B cell (primary cell): Measurements from ENCODE around the gene DOCK3. TPM values are rescaled to one million over a fixed set of nuclear protein-coding genes. Genes with fewer than 3 reads are reported as not detected.

Source experiments
- ATAC-seq: fragments of 200-7000 bp; cut with Tn5 transposase; one replicate; pipeline ENCODE4 v1.10.0; 2021; ENCODE audit warnings: low read depth, mild to moderate bottlenecking, moderate number of reproducible peaks, moderate library complexity
- CTCF ChIA-PET: fragments of 350-600 bp; sonication (Branson Sonifier 250); formaldehyde crosslinking; loops from one replicate; lab custom pipeline; 2021; ENCODE audit warnings: antibody characterized with exemption, inconsistent platforms; lab: Charles Lee
- POLR2A ChIA-PET: fragments of 350-600 bp; sonication (Branson Sonifier 250); formaldehyde crosslinking; loops from one replicate; lab custom pipeline; 2021; ENCODE audit warnings: antibody characterized with exemption; lab: Charles Lee
- DNase-seq: peaks from one replicate; pipeline ENCODE4 v3.0.0; 2013
- H2AFZ ChIP-seq: 2 replicates; pipeline ENCODE4 v1.6.1; 2012; ENCODE audit warnings: mild to moderate bottlenecking, low read depth, low read length; ENCODE audit not compliant: insufficient read depth, poor library complexity, severe bottlenecking
- H3K27ac ChIP-seq, 2 donors: 1 replicate in 1 of 2; 2 replicates in 1 of 2; pipeline ENCODE4 v1.5.1; 2012 to 2013; ENCODE audit warnings: low read length in 2 of 2, mild to moderate bottlenecking in 2 of 2, moderate library complexity in 1 of 2
- H3K27me3 ChIP-seq, 4 experiments: fragments of 200-600 bp in 1 of 4; sonication (generic) in 1 of 4; replicated peaks in 1 of 4; 1 replicate in 2 of 4; 2 replicates in 2 of 4; pipeline versions ENCODE4 v1.6.1 to v1.7.0; 2013 to 2016; ENCODE audit warnings: low read length in 3 of 4, mild to moderate bottlenecking in 2 of 4, mixed read lengths in 1 of 4, moderate library complexity in 1 of 4; ENCODE audit not compliant: insufficient read depth in 4 of 4, control insufficient read depth in 3 of 4; ENCODE audit errors: control extremely low read depth in 1 of 4
- H3K36me3 ChIP-seq, 2 experiments: replicated peaks in 1 of 2; 1 replicate in 1 of 2; 2 replicates in 1 of 2; pipeline versions ENCODE4 v1.6.1 to v1.7.1; 2013; ENCODE audit warnings: low read length in 1 of 2; ENCODE audit not compliant: insufficient read depth in 2 of 2, control insufficient read depth in 1 of 2; ENCODE audit errors: control extremely low read depth in 1 of 2, extremely low read depth in 1 of 2
- H3K4me1 ChIP-seq, 2 donors: fragments of 200-600 bp in 1 of 2; sonication (generic) in 1 of 2; 1 replicate in 1 of 2; 2 replicates in 1 of 2; pipeline versions ENCODE4 v1.5.1 to v1.6.1; 2013 to 2017; ENCODE audit warnings: low read length in 2 of 2; ENCODE audit not compliant: control insufficient read depth in 2 of 2, insufficient read depth in 2 of 2
- H3K4me2 ChIP-seq: replicated peaks from 2 replicates; pipeline ENCODE3; 2012; ENCODE audit warnings: mild to moderate bottlenecking, low read depth, low read length; ENCODE audit not compliant: poor library complexity, severe bottlenecking
- H3K4me3 ChIP-seq, 5 experiments: fragments of 200-600 bp in 1 of 5; sonication (generic) in 1 of 5; 1 replicate in 3 of 5; 2 replicates in 2 of 5; pipeline versions ENCODE4 v1.5.1 to v1.7.0; 2011 to 2016; ENCODE audit warnings: low read length in 4 of 5, mild to moderate bottlenecking in 4 of 5, low read depth in 2 of 5, control low read depth in 1 of 5, moderate library complexity in 1 of 5; ENCODE audit not compliant: insufficient read depth in 1 of 5; ENCODE audit errors: control extremely low read depth in 1 of 5, extremely low read depth in 1 of 5
- H3K79me2 ChIP-seq: fragments of 200-600 bp; sonication (generic); one replicate; pipeline ENCODE4 v1.6.0; 2016; ENCODE audit warnings: low read length; ENCODE audit not compliant: control insufficient read depth, insufficient read depth
- H3K9ac ChIP-seq: fragments of 200-600 bp; sonication (generic); 2 replicates; pipeline ENCODE4 v1.6.1; 2017; ENCODE audit warnings: mild to moderate bottlenecking, low read length, moderate library complexity
- H3K9me3 ChIP-seq, 3 donors: one replicate each; pipeline versions ENCODE4 v1.6.1 to v1.7.1; 2013; ENCODE audit warnings: low read length in 2 of 3; ENCODE audit not compliant: control insufficient read depth in 2 of 3, insufficient read depth in 1 of 3; ENCODE audit errors: control extremely low read depth in 1 of 3
- H4K20me1 ChIP-seq: 2 replicates; pipeline ENCODE4 v1.6.0; 2012; ENCODE audit warnings: mild to moderate bottlenecking, low read length; ENCODE audit not compliant: insufficient read depth, control insufficient read depth, poor library complexity, severe bottlenecking
- H3K27ac Mint-ChIP-seq: one replicate; pipeline ENCODE4 v1.8.0; 2021; ENCODE audit warnings: mixed read lengths
- H3K27me3 Mint-ChIP-seq: one replicate; pipeline ENCODE4 v1.8.0; 2021; ENCODE audit warnings: mixed read lengths
- H3K4me1 Mint-ChIP-seq: one replicate; pipeline ENCODE4 v1.8.0; 2021; ENCODE audit warnings: mixed read lengths
- H3K4me3 Mint-ChIP-seq: one replicate; pipeline ENCODE4 v1.8.0; 2021; ENCODE audit warnings: mixed read lengths
- H3K9me3 Mint-ChIP-seq: one replicate; pipeline ENCODE4 v1.8.0; 2022; ENCODE audit warnings: mixed read lengths; ENCODE audit not compliant: insufficient read depth
- WGBS: methylation state at CpG from one replicate; pipeline ENCODE4 v1.1.5; 2013; ENCODE audit warnings: missing lambda C conversion rate; ENCODE audit not compliant: insufficient coverage; 5-methylcytosine and 5-hydroxymethylcytosine counted together
- intact Hi-C: fragments of 100-400 bp; cut with micrococcal nuclease; formaldehyde crosslinking; loops from one replicate; pipeline ENCODE4 v1.10.0; 2022
- polyA plus RNA-seq: library from polyadenylated mRNA; depleted of rRNA; stranded (reverse); fragments of >200 nt; gene quantifications from 2 replicates; pipeline ENCODE4 v1.2.3, GENCODE V29; 2012
- total RNA-seq, 2 donors: library from RNA; stranded (reverse); fragments of 120-200 nt in 1 of 2; gene quantifications; 1 replicate in 1 of 2; 2 replicates in 1 of 2; pipeline versions ENCODE4 v1.2.3 to v1.2.4, GENCODE V29; 2013 to 2022
- TF ChIP-seq, protein P1 (sequence below): fragments of 200-600 bp; IDR thresholded peaks from one replicate; pipeline ENCODE4 v1.8.0; 2022; ENCODE audit warnings: antibody characterized with exemption, mild to moderate bottlenecking

Gene DOCK3
- total and polyA plus RNA-seq, 2 donors (not counting 1 experiment from before 2014, with no cell fraction given): 0.06 to 0.30 TPM

DNA sequence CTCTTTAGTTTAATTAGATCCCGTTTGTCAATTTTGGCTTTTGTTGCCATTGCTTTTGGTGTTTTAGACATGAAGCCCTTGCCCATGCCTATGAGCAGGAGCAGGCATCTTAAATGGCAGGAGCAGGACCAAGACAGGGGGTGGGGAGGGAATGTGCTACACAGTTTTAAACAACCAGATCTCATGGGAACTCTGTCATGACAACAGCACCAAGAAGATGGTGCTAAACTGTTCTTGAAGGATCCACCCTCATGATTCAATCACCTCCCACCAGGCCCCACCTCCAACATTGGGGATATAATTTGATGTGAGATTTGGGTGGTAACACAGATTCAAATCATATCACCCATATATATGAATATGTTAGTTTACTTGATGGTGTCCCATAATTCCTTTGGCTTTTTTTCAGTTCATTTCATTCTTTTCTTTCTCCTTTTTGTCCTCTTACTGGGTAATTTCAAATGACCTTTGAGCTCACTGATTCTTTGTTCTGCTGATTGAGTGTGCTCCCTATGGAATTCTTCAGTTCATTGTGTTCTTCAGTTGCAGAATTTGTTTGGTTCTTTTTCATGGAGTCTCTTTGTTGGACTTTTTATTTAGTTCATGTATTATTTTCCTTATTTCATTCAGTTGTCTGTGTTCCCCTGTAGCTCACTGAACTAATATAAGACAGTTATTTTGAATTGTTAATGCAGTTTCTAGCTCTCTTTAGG lies 62.6 kb downstream of the DOCK3 start:
- H3K27me3 Mint-ChIP-seq: peaks cover 4% of the 10 kb centered on the region
- H3K79me2 ChIP-seq: no peaks in the 10 kb centered on the region

DNA sequence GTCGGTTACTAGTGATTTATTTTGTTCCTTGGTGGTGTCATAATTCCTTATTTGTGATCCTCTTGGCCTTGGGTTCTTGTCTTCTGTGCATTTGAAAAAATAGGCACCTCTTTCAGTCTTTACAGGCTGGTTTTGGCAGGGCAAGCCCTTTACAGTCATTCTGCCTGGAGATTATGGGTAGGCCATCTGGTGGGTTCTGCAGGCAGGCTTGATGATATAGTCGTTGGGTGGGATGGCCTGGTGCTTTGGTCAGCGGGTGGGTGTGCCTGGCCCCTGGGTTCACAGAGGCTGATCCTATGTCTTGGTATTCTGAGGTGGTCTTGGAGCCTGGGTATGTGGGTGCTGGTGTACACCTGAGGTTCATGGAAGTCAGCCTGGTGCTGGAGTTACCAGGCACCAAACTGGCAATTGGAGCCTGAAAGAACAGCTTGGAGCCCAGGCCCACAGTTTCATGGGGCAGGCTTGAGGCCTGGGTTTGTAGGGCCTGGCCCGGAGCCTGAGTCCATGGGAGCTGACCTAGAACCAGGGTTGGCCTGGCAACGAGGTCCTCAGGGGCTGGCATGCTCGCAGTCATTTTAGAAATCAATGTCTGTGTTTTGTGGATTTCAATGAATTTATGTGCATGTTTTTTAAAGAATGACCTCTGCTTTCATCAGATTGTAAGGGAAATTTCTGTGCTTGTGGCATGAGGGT lies 63.3 kb downstream of the DOCK3 start:
- H3K36me3 ChIP-seq: no peaks in the 10 kb centered on the region
- H4K20me1 ChIP-seq: no peaks in the 10 kb centered on the region
- ATAC-seq: no peak
- H3K9me3 Mint-ChIP-seq: peaks cover 2% of the 10 kb centered on the region
- no peak overlapping the region for H3K9ac ChIP-seq
- TF ChIP-seq, protein P1, sequence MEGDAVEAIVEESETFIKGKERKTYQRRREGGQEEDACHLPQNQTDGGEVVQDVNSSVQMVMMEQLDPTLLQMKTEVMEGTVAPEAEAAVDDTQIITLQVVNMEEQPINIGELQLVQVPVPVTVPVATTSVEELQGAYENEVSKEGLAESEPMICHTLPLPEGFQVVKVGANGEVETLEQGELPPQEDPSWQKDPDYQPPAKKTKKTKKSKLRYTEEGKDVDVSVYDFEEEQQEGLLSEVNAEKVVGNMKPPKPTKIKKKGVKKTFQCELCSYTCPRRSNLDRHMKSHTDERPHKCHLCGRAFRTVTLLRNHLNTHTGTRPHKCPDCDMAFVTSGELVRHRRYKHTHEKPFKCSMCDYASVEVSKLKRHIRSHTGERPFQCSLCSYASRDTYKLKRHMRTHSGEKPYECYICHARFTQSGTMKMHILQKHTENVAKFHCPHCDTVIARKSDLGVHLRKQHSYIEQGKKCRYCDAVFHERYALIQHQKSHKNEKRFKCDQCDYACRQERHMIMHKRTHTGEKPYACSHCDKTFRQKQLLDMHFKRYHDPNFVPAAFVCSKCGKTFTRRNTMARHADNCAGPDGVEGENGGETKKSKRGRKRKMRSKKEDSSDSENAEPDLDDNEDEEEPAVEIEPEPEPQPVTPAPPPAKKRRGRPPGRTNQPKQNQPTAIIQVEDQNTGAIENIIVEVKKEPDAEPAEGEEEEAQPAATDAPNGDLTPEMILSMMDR: no peak
- H3K27ac Mint-ChIP-seq: no peak overlapping the region
- 89% methylated on average over 5 of the region's 6 CpGs for WGBS
- H3K4me1 Mint-ChIP-seq: no peaks in the 10 kb centered on the region
- H3K27ac ChIP-seq: no peak overlapping the region
- CTCF ChIA-PET: no interaction called here
- H3K27me3 ChIP-seq: no peaks in the 10 kb centered on the region
- DNase-seq: no peak
- no peaks in the 10 kb centered on the region for H3K4me1 ChIP-seq
- no peak overlapping the region for H3K4me3 ChIP-seq
- POLR2A ChIA-PET: no interaction called here
- peaks cover 0 to 17% (median 0%) of the 10 kb centered on the region in 3 donors for H3K9me3 ChIP-seq
- intact Hi-C loops: no loop called here
- no peaks in the 10 kb centered on the region for H3K79me2 ChIP-seq
- no peak overlapping the region for H3K4me2 ChIP-seq
- H3K27me3 Mint-ChIP-seq: peaks cover 4% of the 10 kb centered on the region
- H2AFZ ChIP-seq: no peak overlapping the region
- H3K4me3 Mint-ChIP-seq: no peak overlapping the region

More for the DNA sequence above, 62.6 kb downstream of the DOCK3 start:
- DNase-seq (no peak), ATAC-seq (no peak)
- H3K9me3 ChIP-seq: peaks cover 0 to 17% (median 0%) of the 10 kb centered on the region in 3 donors
- H3K27ac ChIP-seq: no peak overlapping the region
- H3K4me2 ChIP-seq: no peak overlapping the region
- intact Hi-C loops: no loop called here
- H4K20me1 ChIP-seq: no peaks in the 10 kb centered on the region
- H3K36me3 ChIP-seq: no peaks in the 10 kb centered on the region
- H3K27ac Mint-ChIP-seq: no peak overlapping the region
- ChIA-PET CTCF (no interaction called here), POLR2A (no interaction called here)
- WGBS: no CpG with 5 or more reads among the region's 1 CpG
- H3K4me1 Mint-ChIP-seq: no peaks in the 10 kb centered on the region
- H3K4me3 ChIP-seq: no peak overlapping the region
- H3K4me1 ChIP-seq: no peaks in the 10 kb centered on the region
- peaks cover 2% of the 10 kb centered on the region for H3K9me3 Mint-ChIP-seq
- no peak overlapping the region for H2AFZ ChIP-seq
- TF ChIP-seq, protein P1: no peak
- H3K9ac ChIP-seq: no peak overlapping the region
- H3K4me3 Mint-ChIP-seq: no peak overlapping the region
- no peaks in the 10 kb centered on the region for H3K27me3 ChIP-seq
